Fibroblast of villous mesenchyme (primary cell): ENCODE measurements around the gene CLCN2. TPM values are rescaled to one million over a fixed set of nuclear protein-coding genes. Genes with fewer than 3 reads are reported as not detected.

Source experiments
- DNase-seq: peaks from one replicate; pipeline ENCODE4 v3.0.0-alpha.2; 2010; ENCODE audit warnings: low read depth
- H3K4me3 ChIP-seq: 2 replicates; pipeline ENCODE4 v1.5.1; 2011; ENCODE audit warnings: low read depth, mild to moderate bottlenecking, low read length
- CTCF ChIP-seq: IDR thresholded peaks from 2 replicates; pipeline ENCODE4 v1.5.1; 2012; ENCODE audit warnings: low read depth, mild to moderate bottlenecking, low read length; ENCODE audit not compliant: insufficient read depth
- total RNA-seq: library from RNA; depleted of rRNA; stranded (reverse); fragments of >200 nt; gene quantifications from 2 replicates; pipeline ENCODE4 v1.2.3, GENCODE V29; 2012

Gene CLCN2
- total RNA-seq, 1 donor, result 6.0 TPM

DNA sequence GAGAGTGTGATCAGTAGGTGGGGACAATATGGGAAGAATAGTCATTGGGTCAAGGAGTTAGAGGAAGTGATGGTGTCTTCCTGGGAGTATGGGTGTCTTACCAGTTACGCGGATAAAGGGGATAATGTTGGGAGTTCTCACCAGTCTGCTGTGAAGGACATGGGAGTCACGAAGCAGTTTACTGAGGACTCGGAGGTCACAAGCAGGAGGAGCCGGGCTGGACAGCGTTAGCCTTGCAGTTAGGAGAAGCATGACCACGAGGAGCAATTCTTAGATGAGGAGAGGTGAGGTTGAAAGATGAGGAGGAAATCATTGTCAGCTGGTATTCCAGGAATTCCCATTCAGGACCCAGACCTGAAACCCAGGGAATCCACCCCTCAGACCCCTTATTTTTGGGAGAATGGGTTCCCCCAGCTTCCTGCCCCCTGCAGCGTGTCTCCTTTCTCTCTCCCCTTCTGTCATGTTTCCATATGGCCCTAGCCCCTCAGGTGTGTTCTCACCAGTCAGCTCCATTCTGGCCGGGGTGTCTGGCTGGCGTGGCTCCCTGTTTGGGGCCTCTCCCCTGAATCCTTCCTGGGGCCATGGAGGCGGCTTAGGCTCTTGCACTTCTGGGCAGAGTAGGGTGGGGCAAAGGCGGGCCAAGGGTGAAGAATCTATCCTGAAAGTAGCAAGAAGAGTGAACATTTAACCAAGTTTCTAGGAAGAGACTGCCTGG, 14.5 kb upstream of the CLCN2 start:
- no peak for TF ChIP-seq CTCF
- no peak for DNase-seq
- H3K4me3 ChIP-seq, result no peak overlapping the region

DNA sequence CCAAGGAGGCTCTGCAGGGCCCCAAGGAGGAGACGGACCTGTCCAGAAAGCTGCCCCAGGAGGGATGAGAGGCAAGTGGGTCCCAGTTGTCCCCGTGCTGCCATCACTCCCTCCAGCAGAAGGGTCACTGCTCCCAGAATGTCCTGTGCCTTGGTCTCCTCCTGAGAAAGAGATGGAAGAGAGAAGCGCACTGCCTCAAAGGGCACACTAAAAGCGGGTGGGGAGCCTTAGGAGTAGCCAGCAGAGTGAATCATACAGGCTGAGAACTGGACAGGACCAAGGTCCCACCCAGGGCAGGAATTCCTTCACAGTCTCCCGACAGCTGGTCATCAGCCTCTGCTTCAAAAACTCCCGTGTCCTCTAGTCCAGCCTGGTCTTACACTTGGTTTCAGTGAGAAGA, 12.0 kb upstream of the CLCN2 start:
- H3K4me3 ChIP-seq, result no peak overlapping the region
- DNase-seq, result no peak
- no peak for TF ChIP-seq CTCF

- H3K4me3 ChIP-seq, result no peak overlapping the region
- no peak for TF ChIP-seq CTCF
- no peak for DNase-seq
Measured at GRCh38 chr3:184372911-184373310, 11.5 kb upstream of the CLCN2 start.

DNA sequence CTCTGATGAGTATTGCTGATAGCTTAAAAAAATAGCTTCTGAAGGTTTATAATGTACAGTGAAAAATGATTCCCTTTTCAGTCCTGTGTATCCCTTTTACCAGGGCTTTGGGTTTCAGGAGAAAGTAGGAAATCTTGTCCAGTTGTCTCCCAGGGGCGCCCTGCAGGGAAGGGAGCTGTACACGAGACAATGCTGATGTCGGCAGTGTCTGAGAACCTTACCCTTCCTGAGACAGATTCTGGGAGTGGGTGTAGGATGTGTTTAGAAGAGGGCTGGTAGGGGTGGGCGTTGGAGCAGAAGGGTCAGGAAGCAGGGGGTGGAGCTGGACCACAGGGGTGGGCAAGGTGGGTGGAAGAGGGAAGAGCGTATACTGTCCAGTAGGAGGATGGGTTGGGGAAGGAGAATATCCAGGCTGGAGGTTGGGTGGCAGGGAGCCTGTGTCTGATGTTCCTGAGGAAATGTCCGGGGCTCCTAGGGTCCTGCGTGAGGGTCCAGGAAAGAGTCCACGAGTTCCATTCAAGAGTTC, 11.0 kb upstream of the CLCN2 start:
- no peak for DNase-seq
- no peak for TF ChIP-seq CTCF
- H3K4me3 ChIP-seq, result no peak overlapping the region

DNA sequence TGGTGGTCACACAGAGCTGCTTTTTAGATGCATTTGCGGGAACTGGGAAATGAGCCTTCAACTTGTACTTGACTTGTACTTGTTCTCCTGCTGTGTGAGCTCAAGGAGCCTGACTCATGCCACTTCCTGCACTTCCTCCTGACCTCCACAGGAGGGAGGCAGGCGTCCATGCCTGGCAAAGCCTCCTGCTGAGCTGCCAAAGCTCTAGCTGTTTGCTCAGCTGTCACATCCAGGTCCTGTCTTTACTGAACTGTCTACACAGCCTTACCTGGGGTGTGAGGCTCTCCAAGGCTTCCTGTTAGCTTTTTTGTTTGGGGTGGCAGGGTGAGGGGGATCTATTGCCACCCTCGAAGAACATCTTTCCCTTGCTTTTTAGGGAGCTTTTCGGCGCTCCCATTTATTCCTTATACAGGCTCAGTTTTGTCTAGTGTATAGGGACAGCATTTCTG, 10.2 kb upstream of the CLCN2 start:
- peak; percentile 99 for TF ChIP-seq CTCF
- DNase-seq, result peak; percentile 82

DNA sequence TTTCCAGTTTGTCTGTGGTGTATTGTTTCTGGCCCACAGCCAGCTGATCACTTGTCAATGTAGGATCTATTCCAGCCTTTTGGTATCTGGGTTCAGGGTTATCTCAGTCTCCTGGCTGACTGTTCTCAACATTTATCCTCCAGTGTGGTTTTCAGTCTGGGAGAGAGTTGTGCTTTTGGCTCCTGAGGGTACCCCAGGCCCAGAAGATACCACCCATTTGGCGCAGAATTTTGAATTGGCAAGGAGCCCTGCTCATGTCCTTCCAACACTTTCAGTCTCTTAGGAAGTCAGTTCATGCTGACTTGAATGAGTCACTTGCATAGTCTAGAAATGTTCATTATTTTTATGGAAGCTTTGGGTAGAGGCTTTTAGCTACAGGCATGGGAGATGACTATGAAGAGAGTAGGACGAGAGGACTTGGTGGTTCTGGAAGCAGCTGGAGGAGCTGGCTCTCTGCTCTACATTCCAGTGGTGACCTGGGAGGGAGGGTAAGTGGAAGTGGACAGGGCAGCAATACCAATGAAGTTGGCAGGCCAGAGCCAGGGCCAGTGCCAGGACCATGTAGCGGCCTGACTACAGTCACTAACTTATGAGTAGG, 7.3 kb upstream of the CLCN2 start:
- DNase-seq, result no peak
- TF ChIP-seq CTCF, result no peak
- no peak overlapping the region for H3K4me3 ChIP-seq

More for the DNA sequence above, 10.2 kb upstream of the CLCN2 start:
- H3K4me3 ChIP-seq, result no peak overlapping the region

DNA sequence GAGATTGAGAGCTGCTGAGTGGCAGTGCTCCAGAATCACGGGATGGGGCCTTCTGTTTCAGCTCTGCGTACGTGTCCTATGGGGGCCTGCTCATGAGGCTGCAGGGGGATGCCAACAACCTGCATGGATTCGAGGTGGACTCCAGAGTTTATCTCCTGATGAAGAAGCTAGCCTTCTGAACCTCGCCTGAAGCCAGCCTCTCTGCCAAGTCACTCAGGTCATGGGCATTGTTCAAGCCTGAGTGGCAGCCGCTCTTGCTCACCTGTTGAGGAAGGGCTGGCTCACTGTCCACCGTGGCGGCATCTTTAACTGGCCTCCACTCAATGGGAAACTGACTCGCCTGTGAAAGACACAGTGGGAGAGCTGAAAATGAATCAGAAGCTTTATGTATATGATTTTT, 6.7 kb upstream of the CLCN2 start:
- no peak overlapping the region for H3K4me3 ChIP-seq
- no peak for DNase-seq
- no peak for TF ChIP-seq CTCF
